H9 (cell line): ENCODE data around the gene MED13L. TPM values are rescaled to one million over a fixed set of nuclear protein-coding genes. Genes with fewer than 3 reads are reported as not detected.

Source experiments
- DNase-seq: peaks from one replicate; pipeline ENCODE4 v3.0.0-alpha.2; 2017
- H2AFZ ChIP-seq: one replicate; pipeline ENCODE4 v1.6.1; 2013; ENCODE audit warnings: mild to moderate bottlenecking, low read length, control low read depth, moderate library complexity
- H2AK5ac ChIP-seq: 2 replicates; pipeline ENCODE4 v1.6.1; 2013; ENCODE audit warnings: low read length, control low read depth, mixed read lengths; ENCODE audit not compliant: insufficient read length
- H2BK120ac ChIP-seq: one replicate; pipeline ENCODE4 v1.6.1; 2013; ENCODE audit warnings: low read depth, mild to moderate bottlenecking, low read length, control low read depth, inconsistent platforms; ENCODE audit not compliant: poor library complexity, severe bottlenecking
- H2BK12ac ChIP-seq: 2 replicates; pipeline ENCODE4 v1.6.1; 2013; ENCODE audit warnings: low read length, control low read depth, mixed read lengths, low read depth; ENCODE audit not compliant: insufficient read length
- H2BK15ac ChIP-seq: 2 replicates; pipeline ENCODE4 v1.6.1; 2013; ENCODE audit warnings: low read depth, low read length, control low read depth
- H2BK20ac ChIP-seq: one replicate; pipeline ENCODE4 v1.6.1; 2013; ENCODE audit warnings: low read depth, mild to moderate bottlenecking, low read length, control low read depth, inconsistent platforms; ENCODE audit not compliant: poor library complexity, severe bottlenecking
- H2BK5ac ChIP-seq: 2 replicates; pipeline ENCODE4 v1.6.1; 2013; ENCODE audit warnings: low read length, control low read depth, mixed read lengths; ENCODE audit not compliant: insufficient read length
- H3K14ac ChIP-seq: 2 replicates; pipeline ENCODE4 v1.6.1; 2013; ENCODE audit warnings: low read length, control low read depth; ENCODE audit not compliant: insufficient read depth
- H3K18ac ChIP-seq: 2 replicates; pipeline ENCODE4 v1.6.1; 2013; ENCODE audit warnings: low read depth, mild to moderate bottlenecking, mixed read lengths, low read length, control low read depth; ENCODE audit not compliant: insufficient read length
- H3K23ac ChIP-seq: 2 replicates; pipeline ENCODE4 v1.6.1; 2013; ENCODE audit warnings: low read length, control low read depth, mixed read lengths, low read depth; ENCODE audit not compliant: insufficient read length
- H3K23me2 ChIP-seq: 2 replicates; pipeline ENCODE4 v1.6.1; 2013; ENCODE audit warnings: low read depth, mild to moderate bottlenecking, mixed read lengths, low read length, control low read depth; ENCODE audit not compliant: insufficient read length, poor library complexity, severe bottlenecking
- H3K27ac ChIP-seq: 2 replicates; pipeline ENCODE4 v1.5.1; 2013; ENCODE audit warnings: low read length, control low read depth, mixed read lengths, low read depth; ENCODE audit not compliant: insufficient read length
- H3K27me3 ChIP-seq: 2 replicates; pipeline ENCODE4 v1.6.1; 2013; ENCODE audit warnings: low read length, control low read depth, inconsistent platforms; ENCODE audit not compliant: insufficient read depth
- H3K4ac ChIP-seq: 2 replicates; pipeline ENCODE4 v1.6.1; 2013; ENCODE audit warnings: low read depth, mild to moderate bottlenecking, control low read depth, inconsistent platforms, low read length, moderate library complexity
- H3K4me1 ChIP-seq: 2 replicates; pipeline ENCODE4 v1.6.1; 2013; ENCODE audit warnings: low read length, control low read depth, inconsistent platforms; ENCODE audit not compliant: insufficient read depth
- H3K4me2 ChIP-seq: 2 replicates; pipeline ENCODE4 v1.6.1; 2013; ENCODE audit warnings: low read length, control low read depth, mixed read lengths; ENCODE audit not compliant: insufficient read length, insufficient read depth
- H3K56ac ChIP-seq: 2 replicates; pipeline ENCODE4 v1.6.1; 2013; ENCODE audit warnings: low read depth, mild to moderate bottlenecking, mixed read lengths, low read length, control low read depth; ENCODE audit not compliant: insufficient read length
- H3K79me1 ChIP-seq: 2 replicates; pipeline ENCODE4 v1.6.1; 2013; ENCODE audit warnings: low read depth, mild to moderate bottlenecking, moderate library complexity, low read length, control low read depth, inconsistent platforms; ENCODE audit not compliant: insufficient read depth, poor library complexity, severe bottlenecking
- H3K79me2 ChIP-seq: 2 replicates; pipeline ENCODE4 v1.6.1; 2013; ENCODE audit warnings: low read length, control low read depth, inconsistent platforms; ENCODE audit not compliant: insufficient read depth
- H3K9ac ChIP-seq: 2 replicates; pipeline ENCODE4 v1.6.1; 2013; ENCODE audit warnings: low read length, control low read depth, mixed read lengths; ENCODE audit not compliant: insufficient read length; ENCODE audit errors: extremely low read depth
- H3K9me3 ChIP-seq: one replicate; pipeline ENCODE4 v1.6.1; 2013; ENCODE audit warnings: low read depth, low read length, inconsistent platforms; ENCODE audit not compliant: control insufficient read depth
- H3T11ph ChIP-seq: one replicate; pipeline ENCODE4 v1.6.1; 2013; ENCODE audit warnings: mild to moderate bottlenecking, low read length, control low read depth, inconsistent platforms
- H4K20me1 ChIP-seq: one replicate; pipeline ENCODE4 v1.6.1; 2013; ENCODE audit not compliant: control insufficient read depth, insufficient read length, insufficient read depth
- H4K5ac ChIP-seq: 2 replicates; pipeline ENCODE4 v1.6.1; 2013; ENCODE audit warnings: low read depth, mild to moderate bottlenecking, mixed read lengths, low read length, control low read depth; ENCODE audit not compliant: insufficient read length
- H4K8ac ChIP-seq: replicated peaks from 2 replicates; pipeline ENCODE4 v1.6.1; 2013; ENCODE audit warnings: low read length, control low read depth, mixed read lengths, low read depth; ENCODE audit not compliant: insufficient read length
- H4K91ac ChIP-seq: 2 replicates; pipeline ENCODE4 v1.6.1; 2013; ENCODE audit warnings: low read depth, mild to moderate bottlenecking, moderate library complexity, mixed read lengths, low read length, control low read depth; ENCODE audit not compliant: insufficient read length
- H3K27ac Mint-ChIP-seq, 3 experiments: 2 replicates in 2 of 3; 3 replicates in 1 of 3; pipeline ENCODE4 v1.8.0; 2020 to 2021; ENCODE audit warnings: mixed read lengths in 3 of 3, mild to moderate bottlenecking in 1 of 3, moderate library complexity in 1 of 3
- H3K27me3 Mint-ChIP-seq: 2 replicates; pipeline ENCODE4 v1.8.0; 2021; ENCODE audit warnings: low read depth, mild to moderate bottlenecking, moderate library complexity, mixed read lengths
- H3K36me3 Mint-ChIP-seq, 3 experiments: 2 replicates in 2 of 3; 3 replicates in 1 of 3; pipeline ENCODE4 v1.8.0; 2020 to 2021; ENCODE audit warnings: low read depth in 3 of 3, mixed read lengths in 3 of 3; ENCODE audit not compliant: insufficient read depth in 1 of 3
- H3K4me1 Mint-ChIP-seq, 2 experiments: 2 replicates each; pipeline ENCODE4 v1.8.0; 2020; ENCODE audit warnings: mixed read lengths in 2 of 2
- H3K4me3 Mint-ChIP-seq, 2 experiments: 2 replicates in 1 of 2; 3 replicates in 1 of 2; pipeline ENCODE4 v1.8.0; 2020 to 2021; ENCODE audit warnings: mild to moderate bottlenecking in 2 of 2, mixed read lengths in 2 of 2, moderate library complexity in 1 of 2
- H3K9me3 Mint-ChIP-seq, 2 experiments: 2 replicates in 1 of 2; 3 replicates in 1 of 2; pipeline ENCODE4 v1.8.0; 2020; ENCODE audit warnings: mild to moderate bottlenecking in 2 of 2, mixed read lengths in 2 of 2, moderate library complexity in 1 of 2
- CTCF ChIP-seq: fragments of 200-600 bp; sonication (generic); conservative IDR thresholded peaks from 3 replicates; pipeline ENCODE4 v1.8.0; 2021; ENCODE audit warnings: antibody characterized with exemption, mild to moderate bottlenecking
- total RNA-seq: library from RNA; stranded (reverse); gene quantifications from 2 replicates; pipeline ENCODE4 v1.2.1, GENCODE V29; 2021

Gene MED13L
- total RNA-seq, 1 experiment from 2014 or later, result 52.4 TPM

GRCh38 chr12:116077431-116077830, 200.1 kb downstream of the MED13L start:
- Histone ChIP-seq H2AK5ac (no peak overlapping the region), H3K23me2 (no peaks in the 10 kb centered on the region), H3K56ac (no peak overlapping the region), H3K4me2 (no peak overlapping the region), H2BK5ac (no peak overlapping the region), H3K18ac (no peak overlapping the region), H3K27me3 (no peaks in the 10 kb centered on the region), H4K20me1 (no peaks in the 10 kb centered on the region), H4K8ac (no peak overlapping the region), H3T11ph (no peak overlapping the region), H3K79me1 (no peaks in the 10 kb centered on the region), H2BK120ac (no peak overlapping the region), H2AFZ (no peak overlapping the region), H2BK15ac (no peak overlapping the region), H3K79me2 (peaks cover 2% of the 10 kb centered on the region), H2BK12ac (no peak overlapping the region), H3K27ac (no peak overlapping the region), H3K9me3 (no peaks in the 10 kb centered on the region), H3K23ac (no peak overlapping the region), H3K14ac (no peak overlapping the region), H4K5ac (no peak overlapping the region), H3K9ac (no peak overlapping the region), H4K91ac (no peak overlapping the region), H3K4ac (no peak overlapping the region), H3K4me1 (0 out of 2 replicates have a peak, but pooled peaks cover 3% of the 10 kb centered on the region), H2BK20ac (no peak overlapping the region)
- no peak for TF ChIP-seq CTCF
- Mint-ChIP-seq H3K4me1 (peaks cover 21 to 28% of the 10 kb centered on the region in 2 experiments), H3K27me3 (no peaks in the 10 kb centered on the region), H3K9me3 (no peaks in the 10 kb centered on the region), H3K4me3 (no peak overlapping the region), H3K27ac (no peak overlapping the region), H3K36me3 (no peaks in the 10 kb centered on the region)
- no peak for DNase-seq
